GM19238 (cell line): ENCODE results near the gene AP2B1.
"Not testable (repeated sequence)": the region's sequence is repeated elsewhere in the genome, so short reads cannot be mapped to it uniquely, and the experiment has no call there.

Source experiments
- DNase-seq: peaks from one replicate; pipeline ENCODE4 v3.0.0; 2011; ENCODE audit warnings: low spot score; ENCODE audit not compliant: insufficient read length

The AP2B1 gene

DNA sequence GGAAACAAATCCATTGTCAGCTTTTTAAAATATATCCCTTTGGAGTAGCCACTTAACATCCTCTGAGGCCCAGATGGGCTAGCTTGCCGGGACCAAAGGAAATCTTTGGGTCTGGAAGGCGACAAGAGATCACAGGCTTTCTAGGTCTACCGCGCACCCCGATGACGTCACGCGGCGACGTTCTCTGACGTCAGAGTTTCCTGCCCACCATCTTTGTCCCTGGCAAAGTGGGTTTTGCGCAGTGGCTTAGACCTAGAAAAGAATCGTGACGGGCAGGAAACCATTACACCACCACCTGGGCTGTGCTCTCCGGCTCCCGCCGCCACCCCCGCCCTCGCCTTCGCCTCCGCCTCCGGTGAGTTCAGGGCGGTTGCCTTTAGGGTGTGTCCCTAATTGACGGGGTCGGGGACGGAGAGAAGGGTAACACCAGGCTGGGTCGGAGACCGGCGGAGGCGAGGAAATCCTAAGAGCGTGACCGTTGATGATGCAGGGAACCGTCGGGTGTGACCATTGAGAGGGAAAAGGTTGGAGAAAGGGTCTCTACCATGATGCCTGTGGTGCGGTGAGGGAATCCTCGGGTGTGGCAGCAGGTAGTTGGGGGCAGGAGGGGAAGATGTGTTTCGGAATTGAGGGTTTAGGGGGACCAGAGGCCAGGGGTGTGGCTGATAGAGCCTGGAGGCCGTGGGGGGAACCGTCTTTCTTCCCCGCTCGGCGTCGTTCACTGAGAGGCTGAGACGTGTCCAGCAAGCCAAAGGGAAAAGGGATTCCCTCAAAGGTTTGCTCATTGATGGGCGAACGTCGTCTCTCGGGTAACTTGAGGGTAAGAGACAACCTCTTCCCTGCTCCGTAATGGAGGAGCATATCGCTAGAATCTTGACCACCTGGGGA is at the start of gene AP2B1:
Gene AP2B1, plus strand, starts transcription at position 249 of the 888 bp plus-strand sequence. CDS start 6,709 bp downstream, outside the sequence.
- DNase-seq: peak; percentile 75

GRCh38 chr17:35537601-35538141 is 49.5 kb upstream of the AP2B1 start, which contains the start of gene SLFN12L:
TSS of gene SLFN12L (minus strand) at chr17:35537678. CDS start at chr17:35522364, 15,314 bp downstream.
- peak; percentile 19 for DNase-seq

GRCh38 chr17:35539659-35540026 is 47.5 kb upstream of the AP2B1 start:
- DNase-seq: no peak

DNA sequence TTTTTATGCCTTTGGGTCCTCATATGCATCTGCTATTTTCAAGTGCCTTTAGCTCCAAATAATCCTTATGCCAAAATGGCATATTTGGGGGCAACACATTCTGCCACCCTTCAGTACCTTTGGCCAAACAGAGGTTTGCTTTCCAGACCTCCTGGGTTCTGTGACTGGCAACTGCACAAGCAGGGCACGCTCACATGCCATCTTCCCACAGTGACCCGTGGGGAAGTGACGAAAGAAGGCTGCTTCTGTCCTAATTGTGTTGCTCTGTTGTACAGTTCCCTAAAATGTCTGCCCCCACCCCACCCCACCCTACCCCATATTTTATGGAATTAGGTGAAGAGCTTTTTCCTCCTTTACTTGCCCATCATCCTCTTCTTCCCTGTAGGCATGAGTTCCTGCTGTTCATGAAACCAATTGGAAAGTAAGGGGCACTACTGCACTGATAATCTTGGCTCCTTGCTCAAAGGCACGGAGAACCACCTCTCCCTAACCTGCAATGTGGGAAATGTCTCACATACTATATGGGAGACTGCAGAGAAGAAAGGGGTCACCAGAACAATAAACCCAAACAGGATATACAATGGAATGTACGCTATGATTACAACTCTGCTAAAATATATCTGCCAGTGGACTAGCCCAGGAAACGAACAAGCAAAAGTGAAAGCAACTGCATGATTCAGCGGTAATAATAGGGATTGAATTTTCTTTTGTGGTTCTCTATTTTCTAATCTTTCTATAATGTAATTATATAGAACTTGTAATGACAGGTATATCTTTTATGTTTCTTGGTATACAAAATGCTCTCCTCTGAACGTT is 46.3 kb upstream of the AP2B1 start:
- DNase-seq: no peak

DNA sequence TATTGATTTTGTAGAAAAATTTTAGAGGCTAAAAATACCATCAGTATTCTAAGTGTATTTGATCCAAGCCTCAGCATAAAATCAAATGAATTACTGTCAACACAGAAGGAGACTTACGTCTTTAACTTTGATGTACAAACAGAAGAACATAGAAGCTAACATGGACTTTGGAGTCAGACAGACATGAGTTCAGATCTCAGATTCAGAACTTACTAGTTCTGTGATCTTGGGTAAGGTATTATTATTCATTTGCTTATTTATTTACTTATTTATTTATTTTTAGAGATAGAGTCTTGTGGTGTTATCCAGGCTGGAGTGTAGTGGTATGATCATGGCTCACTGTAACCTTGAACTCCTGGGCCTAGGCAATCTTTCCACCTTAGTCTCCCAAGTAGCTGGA is 45.7 kb upstream of the AP2B1 start:
- no peak for DNase-seq

DNA sequence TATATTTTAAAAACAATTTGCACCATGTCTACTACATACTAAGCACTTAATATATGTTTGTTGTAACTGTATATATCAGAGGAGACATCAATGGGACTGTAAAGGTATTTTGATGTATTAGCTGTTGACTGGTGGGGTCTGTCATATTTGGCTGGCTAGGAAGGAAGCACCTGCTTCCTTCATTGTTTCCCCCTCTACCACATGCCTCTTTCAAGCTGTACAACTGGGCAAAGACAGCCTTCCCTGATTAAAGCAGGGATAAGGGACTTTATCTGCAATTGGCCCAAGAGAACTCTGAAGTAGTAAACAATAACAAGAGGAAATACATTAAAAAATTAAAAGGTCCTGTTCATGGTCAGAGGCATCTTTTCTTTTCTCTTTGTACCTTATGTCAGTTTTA is 44.1 kb upstream of the AP2B1 start:
- DNase-seq: no peak

DNA sequence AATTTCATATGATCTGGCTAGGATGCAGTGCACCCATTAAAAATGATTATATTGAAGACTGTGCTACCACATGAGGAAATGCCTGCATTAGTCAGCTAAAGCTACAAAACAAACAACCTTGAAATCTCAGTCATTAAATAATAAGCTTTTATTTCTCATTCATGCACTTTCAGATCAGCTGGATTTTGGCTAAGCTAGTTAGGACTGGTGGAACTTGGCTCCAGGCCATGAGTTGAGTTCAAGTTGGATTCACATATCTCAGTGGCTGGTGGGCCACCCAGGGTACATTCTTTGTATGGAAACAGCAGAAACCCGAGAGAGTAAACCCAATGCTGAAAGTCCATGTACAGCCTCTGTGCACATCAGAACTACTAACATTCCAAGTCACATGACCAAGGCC is 43.3 kb upstream of the AP2B1 start:
- DNase-seq: no peak

DNA sequence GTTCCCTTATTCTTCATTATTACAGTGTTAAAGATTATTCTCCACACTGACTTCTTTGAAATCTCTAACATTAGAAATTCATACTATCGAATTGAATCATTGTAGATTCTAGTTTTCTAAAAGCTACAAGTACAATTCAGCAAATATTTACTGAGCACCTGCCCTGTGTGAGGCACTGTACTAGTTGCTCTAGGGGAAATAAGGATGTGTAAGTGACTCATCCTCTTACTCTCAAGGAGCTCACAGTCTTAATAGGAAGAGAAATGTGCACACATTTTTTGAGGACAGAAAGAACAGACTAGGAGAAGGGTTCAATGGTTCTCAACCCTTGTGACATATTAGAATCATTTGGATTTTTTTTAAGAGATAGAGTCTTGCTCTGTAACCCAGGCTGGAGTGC is 42.0 kb upstream of the AP2B1 start:
- no peak for DNase-seq

DNA sequence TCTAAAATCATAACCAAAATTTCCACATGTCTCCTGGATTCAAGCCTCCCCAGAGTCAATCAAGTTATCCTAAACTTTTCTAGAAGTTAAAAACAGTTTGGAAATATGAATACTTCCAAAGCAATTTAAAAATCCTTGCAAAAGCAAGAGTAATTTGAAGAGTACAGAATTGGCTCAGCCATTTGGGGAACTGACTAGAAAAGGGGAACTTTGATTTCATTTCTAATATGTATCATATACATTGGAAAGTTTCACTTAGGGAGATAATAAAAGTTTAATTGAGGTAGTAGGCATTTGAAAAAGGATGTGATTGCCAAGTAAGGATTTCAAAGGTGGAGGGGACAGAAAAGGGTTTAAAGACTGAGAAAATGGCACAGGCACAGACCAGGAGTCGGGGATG is 40.6 kb upstream of the AP2B1 start:
- no peak for DNase-seq

DNA sequence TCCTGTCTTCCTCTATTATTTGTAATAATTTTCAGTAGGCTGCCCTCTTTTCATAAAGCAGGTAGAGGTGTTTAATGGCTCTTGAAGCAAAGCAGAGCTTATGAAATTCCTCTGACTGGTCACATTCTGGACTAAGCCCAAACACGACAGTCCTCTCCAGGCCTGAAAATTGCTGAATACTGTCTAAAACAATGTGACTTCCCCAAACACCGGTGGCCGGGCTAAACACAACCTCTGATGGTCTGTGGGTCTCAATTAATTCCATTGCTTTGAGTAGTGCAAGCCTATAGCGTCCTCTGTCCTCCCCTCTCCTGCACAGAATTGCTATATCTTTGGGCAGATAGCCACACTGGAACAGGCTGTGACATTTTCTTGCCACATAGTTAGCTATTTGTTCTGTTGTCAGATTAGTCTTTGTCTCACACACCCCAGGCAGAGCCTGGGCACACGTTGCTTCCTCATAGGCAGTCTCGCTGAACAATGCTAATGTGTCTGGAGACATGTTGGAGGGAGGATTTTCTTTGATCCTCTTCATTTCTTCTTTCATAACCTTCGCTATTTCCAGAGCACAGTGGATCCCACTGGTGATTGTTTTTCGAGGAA is 38.8 kb upstream of the AP2B1 start:
- DNase-seq: no peak

GRCh38 chr17:35548978-35549377 is 38.1 kb upstream of the AP2B1 start:
- DNase-seq: no peak

DNA sequence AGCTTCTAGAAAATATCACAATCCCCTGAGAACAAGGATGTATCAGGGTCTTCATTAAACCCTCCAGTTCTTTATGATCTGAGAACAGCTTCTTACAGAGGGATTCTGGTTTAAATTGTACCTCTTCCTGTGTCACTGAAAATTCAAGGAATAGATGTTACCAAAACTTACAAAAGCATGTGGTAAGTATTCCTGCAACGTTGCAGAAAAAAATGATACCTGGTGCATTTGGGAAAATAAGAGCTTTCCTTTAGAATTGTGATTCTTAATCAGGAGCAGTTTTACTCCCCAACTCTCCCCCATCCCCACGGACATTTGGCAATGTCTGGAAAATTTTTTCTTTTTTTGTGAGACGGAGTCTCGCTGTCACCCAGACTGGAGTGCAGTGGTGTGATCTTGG is 33.8 kb upstream of the AP2B1 start:
- DNase-seq: no peak

GRCh38 chr17:35554668-35555067 is 32.5 kb upstream of the AP2B1 start:
- DNase-seq: no peak

DNA sequence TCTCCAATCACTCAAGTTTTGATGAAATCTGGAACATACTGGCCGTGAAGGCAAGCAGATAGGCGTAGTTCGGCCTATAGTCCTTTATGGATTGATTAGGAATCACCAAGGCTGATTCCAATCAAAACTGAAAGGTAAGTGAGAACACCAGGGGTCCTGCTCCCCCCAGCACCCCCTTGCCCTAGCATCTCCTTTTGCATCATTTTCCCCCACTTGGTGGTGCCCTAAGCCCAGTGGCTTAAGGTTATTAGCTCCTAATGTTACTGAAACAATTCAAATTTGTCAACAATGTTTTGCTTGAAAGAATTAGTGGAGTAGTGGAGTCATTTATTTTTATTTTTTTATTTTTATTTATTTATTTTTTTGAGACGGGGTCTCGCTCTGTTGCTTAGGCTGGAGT is 31.4 kb upstream of the AP2B1 start:
- no peak for DNase-seq

GRCh38 chr17:35557353-35557752 is 29.8 kb upstream of the AP2B1 start:
- no peak for DNase-seq

- DNase-seq: no peak
These were observed 27.5 kb upstream of the AP2B1 start for GRCh38 chr17:35559495-35560210.

DNA sequence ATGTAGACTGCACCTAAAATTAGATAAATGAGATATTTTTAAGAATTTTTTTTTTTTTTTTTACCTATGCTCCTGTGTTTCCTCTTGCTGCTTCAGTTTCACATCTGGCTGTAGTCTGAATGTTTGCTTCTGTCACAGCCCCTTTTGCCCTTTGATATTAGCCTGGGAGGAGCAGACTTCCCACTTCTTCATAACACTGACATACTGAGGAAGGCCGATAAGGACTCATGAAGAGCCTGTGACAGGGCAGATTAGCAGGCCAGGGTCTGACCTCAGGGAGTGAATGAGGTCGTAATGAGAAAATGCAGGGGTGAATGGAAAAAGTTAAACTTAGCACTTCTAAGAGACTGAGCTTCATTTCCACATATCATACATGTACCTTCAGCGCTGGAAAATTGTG is 26.4 kb upstream of the AP2B1 start, which contains the start of gene SLFN14:
Gene SLFN14, minus strand, starts transcription at position 117 of the 400 bp plus-strand sequence. CDS start 2,757 bp downstream, outside the sequence.
- no peak for DNase-seq

GRCh38 chr17:35563181-35563580 is 23.9 kb upstream of the AP2B1 start:
- DNase-seq: not testable (repeated sequence)

DNA sequence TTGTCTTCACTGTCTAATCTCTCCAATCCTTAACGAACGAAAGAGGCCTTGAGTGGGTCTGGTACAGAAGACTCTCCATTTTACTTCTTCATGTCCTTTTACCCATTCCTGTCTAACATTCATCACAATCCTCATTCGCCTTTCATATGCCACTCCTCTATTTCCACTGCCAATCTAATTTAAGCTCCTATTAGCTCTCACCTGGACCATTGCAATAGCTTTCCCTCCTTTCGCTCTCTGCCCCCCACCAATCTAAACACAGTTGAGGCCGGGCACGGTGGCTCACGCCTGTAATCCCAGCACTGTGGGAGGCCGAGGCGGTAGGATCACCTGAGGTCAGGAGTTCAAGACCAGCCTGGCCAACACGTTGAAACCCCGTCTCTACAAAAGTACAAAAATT is 20.2 kb upstream of the AP2B1 start:
- no peak for DNase-seq

DNA sequence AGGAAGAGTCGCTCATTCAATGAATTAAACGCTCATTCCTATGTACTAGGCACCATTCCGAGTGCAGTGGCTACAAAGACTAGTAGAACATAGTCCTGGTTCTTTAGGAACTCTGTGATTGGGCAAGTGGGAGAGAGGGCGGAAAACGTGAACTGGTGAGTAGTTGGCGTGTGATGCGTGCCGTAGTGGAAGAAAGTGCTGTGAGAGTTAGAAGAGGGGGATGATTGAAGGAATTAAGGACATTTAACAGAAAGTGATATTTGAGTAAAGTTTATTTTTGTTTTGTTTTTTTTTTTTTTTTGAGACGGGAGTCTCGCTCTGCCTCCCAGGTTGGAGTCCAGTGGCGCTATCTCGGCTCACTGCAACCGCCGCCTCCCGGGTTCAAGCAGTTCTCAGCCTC is 18.6 kb upstream of the AP2B1 start:
- DNase-seq: no peak

GRCh38 chr17:35569405-35569804 is 17.7 kb upstream of the AP2B1 start:
- DNase-seq: no peak
